Measurements from ENCODE around the gene ATP2A2.
A peak's percentile ranks its signal among the peaks of the same experiment; 100 is the strongest.

The ATP2A2 gene

GRCh38 chr12:110317911-110318310 lies 36.9 kb downstream of the ATP2A2 start:
- no peak overlapping the region for H3K27ac ChIP-seq
- TF ChIP-seq CTCF (conservative IDR thresholded peaks at IDR 0.05): no peak

GRCh38 chr12:110320550-110320949 lies 39.5 kb downstream of the ATP2A2 start:
- TF ChIP-seq CTCF (conservative IDR thresholded peaks at IDR 0.05): no peak
- H3K27ac ChIP-seq: no peak overlapping the region

- TF ChIP-seq CTCF (conservative IDR thresholded peaks at IDR 0.05): no peak
- no peak overlapping the region; the same call in 1 of the 2 replicates for H3K27ac ChIP-seq
These were observed 48.7 kb downstream of the ATP2A2 start for GRCh38 chr12:110329710-110330109.

GRCh38 chr12:110330124-110330523 lies 49.1 kb downstream of the ATP2A2 start:
- TF ChIP-seq CTCF (conservative IDR thresholded peaks at IDR 0.05): no peak
- no peak overlapping the region; the same call in 1 of the 2 replicates for H3K27ac ChIP-seq

- TF ChIP-seq CTCF (conservative IDR thresholded peaks at IDR 0.05): no peak
- no peak overlapping the region for H3K27ac ChIP-seq
These were observed 49.5 kb downstream of the ATP2A2 start for GRCh38 chr12:110330544-110330943.

- no peak overlapping the region for H3K27ac ChIP-seq
- TF ChIP-seq CTCF (conservative IDR thresholded peaks at IDR 0.05): no peak
These were observed 52.2 kb downstream of the ATP2A2 start for GRCh38 chr12:110333201-110333600.

GRCh38 chr12:110335481-110336045 lies 54.5 kb downstream of the ATP2A2 start:
- H3K27ac ChIP-seq: peak overlapping the region; percentile 68; the same call in 1 of the 2 replicates
- no peak for TF ChIP-seq CTCF (conservative IDR thresholded peaks at IDR 0.05)
